Measurements from ENCODE around the gene DNAH1.
A peak's percentile ranks its signal among the peaks of the same experiment; 100 is the strongest.

The DNAH1 gene

DNA sequence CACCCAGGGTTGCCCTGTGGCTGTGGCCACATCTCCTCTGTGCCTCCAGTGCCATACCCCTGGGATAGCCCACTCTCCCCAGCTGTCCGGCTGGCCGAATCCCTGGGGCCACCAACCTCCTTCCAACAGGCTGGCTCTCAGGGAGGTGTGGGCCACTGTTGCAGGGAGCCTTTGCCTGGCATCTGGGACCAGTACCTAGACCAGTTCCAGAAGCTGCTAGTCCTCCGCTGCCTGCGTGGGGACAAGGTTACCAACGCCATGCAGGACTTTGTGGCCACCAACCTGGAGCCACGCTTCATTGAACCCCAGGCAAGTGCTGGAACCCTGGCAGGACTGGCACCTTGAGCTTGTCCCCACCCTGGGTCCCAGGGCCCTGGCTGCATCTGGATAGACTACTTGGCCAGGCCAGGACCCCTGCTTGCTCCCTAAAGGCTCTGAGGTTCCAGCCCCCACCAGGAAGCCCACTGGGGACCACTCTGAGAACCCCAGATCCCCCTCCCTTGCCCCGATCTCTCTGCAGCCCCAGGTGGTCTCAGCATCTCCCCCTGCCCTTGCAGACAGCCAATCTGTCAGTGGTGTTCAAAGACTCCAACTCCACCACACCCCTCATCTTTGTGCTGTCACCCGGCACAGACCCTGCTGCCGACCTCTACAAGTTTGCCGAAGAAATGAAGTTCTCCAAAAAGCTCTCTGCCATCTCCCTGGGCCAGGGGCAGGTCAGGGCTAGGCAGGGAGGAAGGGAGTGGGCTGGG is 78.8 kb downstream of the DNAH1 start:
- DNase-seq (ENCODE audit: low spot score) (peak; percentile 48), ATAC-seq (ENCODE audit: low read depth) (no peak)
- TF ChIP-seq, protein P1, sequence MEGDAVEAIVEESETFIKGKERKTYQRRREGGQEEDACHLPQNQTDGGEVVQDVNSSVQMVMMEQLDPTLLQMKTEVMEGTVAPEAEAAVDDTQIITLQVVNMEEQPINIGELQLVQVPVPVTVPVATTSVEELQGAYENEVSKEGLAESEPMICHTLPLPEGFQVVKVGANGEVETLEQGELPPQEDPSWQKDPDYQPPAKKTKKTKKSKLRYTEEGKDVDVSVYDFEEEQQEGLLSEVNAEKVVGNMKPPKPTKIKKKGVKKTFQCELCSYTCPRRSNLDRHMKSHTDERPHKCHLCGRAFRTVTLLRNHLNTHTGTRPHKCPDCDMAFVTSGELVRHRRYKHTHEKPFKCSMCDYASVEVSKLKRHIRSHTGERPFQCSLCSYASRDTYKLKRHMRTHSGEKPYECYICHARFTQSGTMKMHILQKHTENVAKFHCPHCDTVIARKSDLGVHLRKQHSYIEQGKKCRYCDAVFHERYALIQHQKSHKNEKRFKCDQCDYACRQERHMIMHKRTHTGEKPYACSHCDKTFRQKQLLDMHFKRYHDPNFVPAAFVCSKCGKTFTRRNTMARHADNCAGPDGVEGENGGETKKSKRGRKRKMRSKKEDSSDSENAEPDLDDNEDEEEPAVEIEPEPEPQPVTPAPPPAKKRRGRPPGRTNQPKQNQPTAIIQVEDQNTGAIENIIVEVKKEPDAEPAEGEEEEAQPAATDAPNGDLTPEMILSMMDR (IDR thresholded peaks at IDR 0.05; ENCODE audit: poor library complexity, severe bottlenecking): no peak
- Histone ChIP-seq H3K27me3 (ENCODE audit: insufficient read depth, poor library complexity, severe bottlenecking) (no peaks in the 10 kb centered on the region), H3K36me3 (ENCODE audit: low read depth) (no peaks in the 10 kb centered on the region), H3K4me1 (ENCODE audit: insufficient read depth, poor library complexity, severe bottlenecking) (no peaks in the 10 kb centered on the region), H3K4me3 (ENCODE audit: severe bottlenecking) (no peak overlapping the region), H3K27ac (ENCODE audit: poor library complexity, severe bottlenecking) (no peak overlapping the region), H3K9me3 (ENCODE audit: severe bottlenecking) (no peaks in the 10 kb centered on the region)

GRCh38 chr3:52395503-52395865 is 79.4 kb downstream of the DNAH1 start:
- H3K4me1 ChIP-seq (ENCODE audit: insufficient read depth, poor library complexity, severe bottlenecking): no peaks in the 10 kb centered on the region
- no peaks in the 10 kb centered on the region for H3K27me3 ChIP-seq (ENCODE audit: insufficient read depth, poor library complexity, severe bottlenecking)
- DNase-seq (ENCODE audit: low spot score) (no peak), ATAC-seq (ENCODE audit: low read depth) (no peak)
- no peaks in the 10 kb centered on the region for H3K36me3 ChIP-seq (ENCODE audit: low read depth)
- no peak overlapping the region for H3K4me3 ChIP-seq (ENCODE audit: severe bottlenecking)
- TF ChIP-seq, protein P1 (IDR thresholded peaks at IDR 0.05; ENCODE audit: poor library complexity, severe bottlenecking): no peak
- no peak overlapping the region for H3K27ac ChIP-seq (ENCODE audit: poor library complexity, severe bottlenecking)
- H3K9me3 ChIP-seq (ENCODE audit: severe bottlenecking): no peaks in the 10 kb centered on the region

GRCh38 chr3:52396011-52396906 is 80.1 kb downstream of the DNAH1 start:
- TF ChIP-seq, protein P1 (IDR thresholded peaks at IDR 0.05; ENCODE audit: poor library complexity, severe bottlenecking): no peak
- DNase-seq (ENCODE audit: low spot score): peak; percentile 42
- no peak for ATAC-seq (ENCODE audit: low read depth)
- Histone ChIP-seq H3K27ac (ENCODE audit: poor library complexity, severe bottlenecking) (no peak overlapping the region), H3K4me1 (ENCODE audit: insufficient read depth, poor library complexity, severe bottlenecking) (no peaks in the 10 kb centered on the region), H3K9me3 (ENCODE audit: severe bottlenecking) (no peaks in the 10 kb centered on the region), H3K27me3 (ENCODE audit: insufficient read depth, poor library complexity, severe bottlenecking) (no peaks in the 10 kb centered on the region), H3K4me3 (ENCODE audit: severe bottlenecking) (no peak overlapping the region), H3K36me3 (ENCODE audit: low read depth) (peaks cover 6% of the 10 kb centered on the region; the same call in 1 of the 2 replicates)

DNA sequence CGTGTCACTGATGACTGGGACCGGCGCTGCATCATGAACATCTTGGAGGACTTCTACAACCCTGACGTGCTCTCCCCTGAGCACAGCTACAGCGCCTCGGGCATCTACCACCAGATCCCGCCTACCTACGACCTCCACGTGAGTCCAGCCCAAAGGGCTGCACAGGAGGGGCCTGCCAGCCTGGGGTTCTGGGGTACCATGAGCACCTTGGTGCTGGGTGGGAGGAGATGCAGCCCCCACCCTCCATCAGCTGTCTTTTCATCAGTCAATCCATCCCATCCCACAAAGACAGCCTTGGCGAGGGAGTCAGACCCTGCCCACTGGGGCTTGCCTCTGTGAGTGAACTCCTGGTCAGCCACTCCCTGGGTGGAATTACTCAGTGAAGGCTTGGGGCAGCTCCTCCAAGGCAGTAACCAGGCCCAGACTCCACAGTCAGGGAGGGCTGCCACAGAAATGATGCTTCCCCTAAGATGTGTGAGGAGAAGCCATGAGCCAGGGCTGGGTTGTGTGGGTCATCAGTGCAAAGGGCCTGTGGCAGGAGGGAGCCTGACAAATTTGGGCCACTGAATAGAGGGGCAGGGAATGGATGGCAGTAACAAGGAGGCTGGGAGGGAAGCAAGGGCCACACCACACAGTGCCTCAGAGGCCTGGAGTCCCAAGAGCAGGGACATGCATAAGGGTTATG is 80.9 kb downstream of the DNAH1 start:
- DNase-seq (ENCODE audit: low spot score) (peak; percentile 40), ATAC-seq (ENCODE audit: low read depth) (no peak)
- H3K36me3 ChIP-seq (ENCODE audit: low read depth): peaks cover 12% of the 10 kb centered on the region
- H3K4me3 ChIP-seq (ENCODE audit: severe bottlenecking): no peak overlapping the region
- no peaks in the 10 kb centered on the region for H3K27me3 ChIP-seq (ENCODE audit: insufficient read depth, poor library complexity, severe bottlenecking)
- no peaks in the 10 kb centered on the region for H3K4me1 ChIP-seq (ENCODE audit: insufficient read depth, poor library complexity, severe bottlenecking)
- TF ChIP-seq, protein P1 (IDR thresholded peaks at IDR 0.05; ENCODE audit: poor library complexity, severe bottlenecking): no peak
- no peak overlapping the region for H3K27ac ChIP-seq (ENCODE audit: poor library complexity, severe bottlenecking)
- no peaks in the 10 kb centered on the region for H3K9me3 ChIP-seq (ENCODE audit: severe bottlenecking)

Data from RWPE2 (cell line).